ENCODE results near the gene EIF4A3.

Gene EIF4A3

GRCh38 chr17:80137131-80137530 is 9.8 kb downstream of the EIF4A3 start:
- DNase-seq (ENCODE audit: low spot score) = no peak

DNA sequence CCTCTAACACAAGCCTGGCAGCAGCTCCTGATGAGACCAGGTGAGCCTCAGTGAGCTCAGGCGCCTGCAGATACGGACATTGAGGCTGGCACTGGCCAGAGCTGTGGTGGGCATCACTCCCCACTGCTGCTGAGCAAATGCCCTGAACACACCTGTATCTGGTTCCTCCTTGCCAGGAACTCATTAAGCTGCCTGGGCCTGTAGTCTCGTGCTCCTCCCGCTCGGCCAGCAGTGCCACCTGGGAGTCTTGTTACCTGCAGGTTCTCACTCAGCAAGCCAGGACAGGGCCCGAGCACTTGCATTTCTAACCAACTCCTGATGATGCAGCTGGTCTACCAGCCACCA is 13.3 kb downstream of the EIF4A3 start:
- DNase-seq (ENCODE audit: low spot score) = no peak

- DNase-seq (ENCODE audit: low spot score) = no peak
Measured at GRCh38 chr17:80132906-80133625, 13.9 kb downstream of the EIF4A3 start.

GRCh38 chr17:80130992-80131391 is 15.9 kb downstream of the EIF4A3 start:
- DNase-seq (ENCODE audit: low spot score) = no peak

GRCh38 chr17:80129006-80129565 is 17.8 kb downstream of the EIF4A3 start:
- DNase-seq (ENCODE audit: low spot score) = no peak

GRCh38 chr17:80126449-80126715 is 20.5 kb downstream of the EIF4A3 start:
- DNase-seq (ENCODE audit: low spot score) = no peak

GRCh38 chr17:80125656-80126448 is 21.1 kb downstream of the EIF4A3 start:
- DNase-seq (ENCODE audit: low spot score) = no peak

GRCh38 chr17:80124351-80124981 is 22.5 kb downstream of the EIF4A3 start:
- DNase-seq (ENCODE audit: low spot score) = no peak

DNA sequence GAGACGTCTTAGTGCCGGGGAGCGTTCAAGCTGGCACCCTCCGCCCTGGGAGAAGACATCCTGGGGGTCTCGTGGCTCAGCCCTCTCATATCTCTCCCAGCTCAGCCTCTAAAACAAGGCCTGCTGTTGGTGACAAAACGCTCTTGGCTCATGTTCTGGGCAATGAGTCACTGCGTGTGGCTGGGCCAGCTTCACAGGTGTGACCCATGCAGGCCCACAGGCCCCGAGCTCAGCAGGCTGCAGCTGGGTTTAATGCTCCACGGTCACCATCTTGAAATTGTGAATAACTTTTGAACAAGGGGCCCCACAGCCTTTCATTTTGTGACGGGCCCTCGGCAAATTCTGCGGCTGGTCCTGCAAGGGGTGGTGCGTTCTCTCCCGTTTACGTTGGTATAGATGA is 23.1 kb downstream of the EIF4A3 start:
- DNase-seq (ENCODE audit: low spot score) = no peak

- DNase-seq (ENCODE audit: low spot score) = no peak
Measured at GRCh38 chr17:80122926-80123505, 23.9 kb downstream of the EIF4A3 start.

GRCh38 chr17:80122026-80122575 is 24.8 kb downstream of the EIF4A3 start:
- DNase-seq (ENCODE audit: low spot score) = no peak

DNA sequence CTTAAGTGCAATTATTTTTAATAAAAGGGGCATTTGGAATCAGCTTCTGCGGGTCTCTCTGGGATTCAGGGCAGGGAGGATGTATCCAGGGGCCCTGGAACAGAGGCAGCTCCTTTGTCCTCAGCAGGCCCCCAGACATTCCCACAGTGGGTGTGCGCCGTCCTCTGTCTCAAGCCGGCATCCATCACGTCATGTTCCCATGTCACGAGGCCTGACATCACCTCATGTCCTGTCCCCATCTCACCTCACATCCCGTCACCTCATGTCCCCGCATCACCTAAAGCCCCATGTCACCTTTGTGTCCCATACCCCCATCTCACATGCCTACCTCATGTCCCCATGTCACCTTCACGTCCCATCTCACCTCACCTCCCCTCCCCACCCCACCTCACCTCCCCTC is 27.1 kb downstream of the EIF4A3 start:
- no peak for DNase-seq (ENCODE audit: low spot score)

DNA sequence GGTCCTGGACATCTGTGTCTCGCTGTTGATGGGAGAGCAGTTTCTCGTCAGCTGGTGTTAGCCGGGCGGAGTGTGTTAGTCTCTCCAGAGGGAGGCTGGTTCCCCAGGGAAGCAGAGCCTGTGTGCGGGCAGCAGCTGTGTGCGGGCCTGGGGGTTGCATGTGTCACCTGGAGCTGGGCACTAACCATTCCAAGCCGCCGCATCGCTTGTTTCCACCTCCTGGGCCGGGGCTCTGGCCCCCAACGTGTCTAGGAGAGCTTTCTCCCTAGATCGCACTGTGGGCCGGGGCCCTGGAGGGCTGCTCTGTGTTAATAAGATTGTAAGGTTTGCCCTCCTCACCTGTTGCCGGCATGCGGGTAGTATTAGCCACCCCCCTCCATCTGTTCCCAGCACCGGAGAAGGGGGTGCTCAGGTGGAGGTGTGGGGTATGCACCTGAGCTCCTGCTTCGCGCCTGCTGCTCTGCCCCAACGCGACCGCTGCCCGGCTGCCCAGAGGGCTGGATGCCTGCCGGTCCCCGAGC is 27.6 kb downstream of the EIF4A3 start:
- DNase-seq (ENCODE audit: low spot score) = no peak

DNA sequence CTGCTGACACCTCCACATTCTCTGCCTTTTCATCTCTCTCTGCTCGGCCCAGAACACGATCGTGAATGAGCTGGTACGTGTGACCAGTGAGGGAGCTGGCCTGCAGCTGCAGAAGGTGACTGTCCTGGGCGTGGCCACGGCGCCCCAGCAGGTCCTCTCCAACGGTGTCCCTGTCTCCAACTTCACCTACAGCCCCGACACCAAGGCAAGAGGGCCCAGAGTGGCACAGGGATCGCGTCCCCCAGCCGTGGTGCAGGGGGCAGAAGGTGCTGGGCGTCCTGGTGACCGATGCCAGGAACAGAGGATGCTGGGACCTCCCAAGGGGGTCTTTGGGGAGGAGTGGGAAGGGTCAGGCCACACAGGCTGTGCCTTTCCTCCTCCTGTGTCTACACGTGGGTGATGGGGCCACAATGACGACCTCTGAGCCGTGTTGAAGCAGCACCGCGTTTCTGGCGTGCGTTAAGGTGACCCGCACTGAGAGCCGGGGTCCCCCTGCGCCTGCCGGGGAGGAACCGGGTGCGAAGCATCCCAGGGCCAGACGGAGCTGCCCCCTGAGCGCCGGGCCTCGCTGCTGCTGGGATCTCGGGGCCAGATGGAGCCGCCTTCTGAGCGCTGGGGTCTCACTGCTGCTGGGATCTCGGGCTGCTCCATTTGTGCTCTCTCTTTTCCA is 28.2 kb downstream of the EIF4A3 start:
- DNase-seq (ENCODE audit: low spot score) = no peak

GRCh38 chr17:80117491-80118401 is 29.2 kb downstream of the EIF4A3 start:
- DNase-seq (ENCODE audit: low spot score) = no peak

GRCh38 chr17:80116921-80117380 is 30.0 kb downstream of the EIF4A3 start:
- DNase-seq (ENCODE audit: low spot score) = no peak

DNA sequence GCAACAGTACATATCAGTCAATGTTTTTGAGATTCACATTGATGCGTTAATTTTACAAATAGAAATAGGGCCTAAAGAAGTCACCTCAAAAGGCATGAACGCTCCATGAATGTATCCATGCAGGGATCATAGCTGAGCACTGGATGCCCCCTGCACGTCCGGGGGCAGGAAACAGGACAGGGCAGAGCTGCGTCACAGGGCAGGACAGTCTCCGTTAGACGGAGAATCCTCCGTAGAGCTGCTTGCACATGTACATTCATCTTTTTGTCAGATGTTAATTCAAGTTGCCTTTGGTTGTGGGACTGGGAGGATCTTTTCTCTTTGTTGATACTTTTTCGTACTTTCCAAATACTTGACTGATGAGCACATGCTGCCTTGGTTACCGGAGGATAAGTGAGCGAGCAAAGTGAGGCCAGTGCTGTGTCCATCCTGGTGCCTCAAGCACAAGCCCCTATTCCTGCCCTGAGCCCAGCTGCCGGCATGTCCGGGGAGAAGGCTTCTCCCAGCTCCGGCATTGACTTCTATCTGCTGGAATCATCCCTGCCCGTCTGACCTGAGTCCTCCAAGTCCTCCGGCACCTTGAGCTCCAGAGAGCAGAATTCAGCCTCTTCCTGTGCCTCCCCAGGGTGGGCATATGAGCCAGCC is 30.5 kb downstream of the EIF4A3 start:
- no peak for DNase-seq (ENCODE audit: low spot score)

GRCh38 chr17:80115159-80115558 is 31.8 kb downstream of the EIF4A3 start:
- no peak for DNase-seq (ENCODE audit: low spot score)

DNA sequence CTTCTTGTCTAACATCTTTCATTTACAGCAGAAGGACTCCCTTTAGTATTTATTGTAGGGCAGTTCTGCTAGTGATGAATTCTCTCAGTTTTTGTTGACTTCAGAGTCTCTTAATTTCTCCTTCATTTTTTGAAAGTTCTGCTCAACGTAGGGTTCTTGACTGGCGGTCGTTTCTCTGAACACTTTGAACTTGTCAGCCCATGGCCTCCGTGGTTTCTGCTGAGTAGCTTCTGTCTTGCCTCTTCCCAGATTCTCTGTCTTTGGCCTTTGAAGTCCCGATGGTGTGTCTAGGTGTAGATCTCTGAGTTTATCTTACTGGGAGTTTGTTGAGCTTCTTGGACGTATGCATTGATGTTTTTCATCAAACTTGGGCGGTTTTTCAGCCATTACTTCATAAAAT is 32.2 kb downstream of the EIF4A3 start:
- no peak for DNase-seq (ENCODE audit: low spot score)

- DNase-seq (ENCODE audit: low spot score) = no peak
Measured at GRCh38 chr17:80113033-80113484, 33.9 kb downstream of the EIF4A3 start.

Data from Ammon's horn (tissue), 1 donor.